HEK293 (cell line): ENCODE measurements around the gene MSLN.
A peak's percentile ranks its signal among the peaks of the same experiment; 100 is the strongest.

Source experiments
- ATF2 ChIP-seq: fragments of 450-650 bp; formaldehyde crosslinking; IDR thresholded peaks from 2 replicates; pipeline ENCODE4 v1.5.1; 2016; ENCODE audit warnings: missing biosample characterization, missing genetic modification characterization, low read depth
- KLF1 ChIP-seq: fragments of 450-650 bp; formaldehyde crosslinking; IDR thresholded peaks from 2 replicates; pipeline ENCODE4 v1.5.1; 2016; ENCODE audit warnings: missing biosample characterization, missing genetic modification characterization
- KLF16 ChIP-seq: fragments of 450-650 bp; formaldehyde crosslinking; IDR thresholded peaks from 2 replicates; pipeline ENCODE4 v1.5.1; 2017; ENCODE audit warnings: missing biosample characterization, missing genetic modification characterization
- SP3 ChIP-seq: fragments of 450-650 bp; formaldehyde crosslinking; IDR thresholded peaks from 2 replicates; pipeline ENCODE4 v1.5.1; 2016; ENCODE audit warnings: missing biosample characterization, missing genetic modification characterization
- TCF7L2 ChIP-seq: IDR thresholded peaks from 2 replicates; pipeline ENCODE4 v1.6.1; 2011; ENCODE audit warnings: low read depth, mild to moderate bottlenecking, inconsistent platforms, low read length, moderate library complexity, borderline replicate concordance
- ZBTB11 ChIP-seq: fragments of 450-650 bp; formaldehyde crosslinking; conservative IDR thresholded peaks from 2 replicates; pipeline ENCODE4 v1.5.1; 2016; ENCODE audit warnings: low read depth, missing biosample characterization, missing genetic modification characterization
- ZBTB21 ChIP-seq: fragments of 450-650 bp; formaldehyde crosslinking; IDR thresholded peaks from 2 replicates; pipeline ENCODE4 v1.5.1; 2017; ENCODE audit warnings: missing biosample characterization, missing genetic modification characterization
- ZEB2 ChIP-seq: fragments of 450-650 bp; formaldehyde crosslinking; IDR thresholded peaks from 2 replicates; pipeline ENCODE4 v1.5.1; 2016; ENCODE audit warnings: missing biosample characterization, missing genetic modification characterization
- ZFHX2 ChIP-seq: fragments of 450-650 bp; formaldehyde crosslinking; conservative IDR thresholded peaks from 2 replicates; pipeline ENCODE4 v1.5.1; 2016; ENCODE audit warnings: missing biosample characterization, missing genetic modification characterization
- ZFP3 ChIP-seq: fragments of 450-650 bp; formaldehyde crosslinking; IDR thresholded peaks from 2 replicates; pipeline ENCODE4 v1.5.1; 2016; ENCODE audit warnings: low read depth, missing biosample characterization, missing genetic modification characterization
- ZNF114 ChIP-seq: fragments of 450-650 bp; formaldehyde crosslinking; IDR thresholded peaks from 2 replicates; pipeline ENCODE4 v1.5.0; 2017; ENCODE audit warnings: missing biosample characterization, missing genetic modification characterization
- ZNF140 ChIP-seq: fragments of 450-650 bp; formaldehyde crosslinking; IDR thresholded peaks from 2 replicates; pipeline ENCODE4 v1.5.1; 2016; ENCODE audit warnings: missing biosample characterization, missing genetic modification characterization
- ZNF239 ChIP-seq: fragments of 450-650 bp; formaldehyde crosslinking; IDR thresholded peaks from 2 replicates; pipeline ENCODE4 v1.5.1; 2016; ENCODE audit warnings: missing biosample characterization, missing genetic modification characterization
- ZNF48 ChIP-seq: fragments of 450-650 bp; formaldehyde crosslinking; IDR thresholded peaks from 2 replicates; pipeline ENCODE4 v1.5.1; 2016; ENCODE audit warnings: missing biosample characterization, missing genetic modification characterization
- ZNF501 ChIP-seq: fragments of 450-650 bp; formaldehyde crosslinking; IDR thresholded peaks from 2 replicates; pipeline ENCODE4 v1.5.1; 2016; ENCODE audit warnings: missing biosample characterization, missing genetic modification characterization
- ZNF510 ChIP-seq: fragments of 450-650 bp; formaldehyde crosslinking; IDR thresholded peaks from 2 replicates; pipeline ENCODE4 v1.5.1; 2018; ENCODE audit warnings: mild to moderate bottlenecking, missing genetic modification characterization, missing biosample characterization; ENCODE audit not compliant: insufficient replicate concordance
- ZNF571 ChIP-seq: fragments of 450-650 bp; formaldehyde crosslinking; IDR thresholded peaks from 2 replicates; pipeline ENCODE4 v1.5.0; 2017; ENCODE audit warnings: missing biosample characterization, missing genetic modification characterization
- ZNF654 ChIP-seq: fragments of 450-650 bp; formaldehyde crosslinking; IDR thresholded peaks from 2 replicates; pipeline ENCODE4 v1.5.1; 2016; ENCODE audit warnings: low read depth, missing biosample characterization, missing genetic modification characterization
- ZNF701 ChIP-seq: fragments of 450-650 bp; formaldehyde crosslinking; IDR thresholded peaks from 2 replicates; pipeline ENCODE4 v1.5.1; 2016; ENCODE audit warnings: missing biosample characterization, missing genetic modification characterization
- ZNF707 ChIP-seq: fragments of 450-650 bp; formaldehyde crosslinking; IDR thresholded peaks from 2 replicates; pipeline ENCODE4 v1.5.1; 2016; ENCODE audit warnings: missing biosample characterization, missing genetic modification characterization
- ZNF776 ChIP-seq: fragments of 450-650 bp; formaldehyde crosslinking; IDR thresholded peaks from 2 replicates; pipeline ENCODE4 v1.5.0; 2017; ENCODE audit warnings: missing biosample characterization, missing genetic modification characterization, borderline replicate concordance
- ZNF792 ChIP-seq: fragments of 450-650 bp; formaldehyde crosslinking; IDR thresholded peaks from 2 replicates; pipeline ENCODE4 v1.5.1; 2016; ENCODE audit warnings: missing biosample characterization, missing genetic modification characterization
- ZNF837 ChIP-seq: fragments of 450-650 bp; formaldehyde crosslinking; IDR thresholded peaks from 2 replicates; pipeline ENCODE4 v1.5.1; 2016; ENCODE audit warnings: missing biosample characterization, missing genetic modification characterization
- ZSCAN18 ChIP-seq: fragments of 450-650 bp; formaldehyde crosslinking; IDR thresholded peaks from 2 replicates; pipeline ENCODE4 v1.5.1; 2016; ENCODE audit warnings: missing biosample characterization, missing genetic modification characterization
- TF ChIP-seq, protein P1 (sequence below): fragments of 450-650 bp; formaldehyde crosslinking; IDR thresholded peaks from 2 replicates; pipeline ENCODE4 v1.5.1; 2017; ENCODE audit warnings: missing biosample characterization, missing genetic modification characterization
- TF ChIP-seq, protein P2 (sequence below): fragments of 450-650 bp; formaldehyde crosslinking; IDR thresholded peaks from 2 replicates; pipeline ENCODE4 v1.5.1; 2016; ENCODE audit warnings: missing biosample characterization, missing genetic modification characterization
- TF ChIP-seq, protein P3 (sequence below): sonication (generic); formaldehyde crosslinking; IDR thresholded peaks from 2 replicates; pipeline ENCODE4 v1.8.1; 2022; ENCODE audit warnings: mild to moderate bottlenecking, moderate library complexity, missing genetic modification reagents
- TF ChIP-seq, protein P4 (sequence below): fragments of 450-650 bp; IDR thresholded peaks from 2 replicates; pipeline ENCODE4 v1.5.1; 2018; ENCODE audit warnings: missing biosample characterization, missing genetic modification characterization

MSLN gene

GRCh38 chr16:740764-741505 lies 19.6 kb upstream of the MSLN start, which contains the start of gene CIAO3 (continued):
- TF ChIP-seq ZFP3 (tag by site-specific recombination) (no peak), SP3 (tag by site-specific recombination) (peak; percentile 91), ZNF114 (no peak), KLF16 (tag by site-specific recombination) (peak; percentile 88), ZBTB11 (tag by site-specific recombination) (peak; percentile 90), ZNF140 (tag by site-specific recombination) (no peak), ATF2 (peak; percentile 87), ZEB2 (peak; percentile 96), ZNF792 (no peak), KLF1 (tag by site-specific recombination) (peak; percentile 78), ZNF571 (tag by site-specific recombination) (no peak), ZBTB21 (tag by site-specific recombination) (peak; percentile 88), ZNF48 (no peak), ZNF510 (tag by site-specific recombination) (no peak), ZSCAN18 (tag by site-specific recombination) (peak; percentile 78; the same call in 1 of the 2 replicates), ZNF776 (tag by site-specific recombination) (no peak), ZNF501 (tag by site-specific recombination) (no peak; the same call in 1 of the 2 replicates), ZNF654 (tag by site-specific recombination) (0 out of 2 replicates have a peak, but pooled peaks have one; percentile 4), ZNF707 (tag by site-specific recombination) (no peak), ZFHX2 (tag by site-specific recombination) (peak; percentile 80), TCF7L2 (no peak), ZNF701 (no peak), ZNF837 (tag by site-specific recombination) (no peak), ZNF239 (tag by site-specific recombination) (no peak)
- TF ChIP-seq, protein P1, sequence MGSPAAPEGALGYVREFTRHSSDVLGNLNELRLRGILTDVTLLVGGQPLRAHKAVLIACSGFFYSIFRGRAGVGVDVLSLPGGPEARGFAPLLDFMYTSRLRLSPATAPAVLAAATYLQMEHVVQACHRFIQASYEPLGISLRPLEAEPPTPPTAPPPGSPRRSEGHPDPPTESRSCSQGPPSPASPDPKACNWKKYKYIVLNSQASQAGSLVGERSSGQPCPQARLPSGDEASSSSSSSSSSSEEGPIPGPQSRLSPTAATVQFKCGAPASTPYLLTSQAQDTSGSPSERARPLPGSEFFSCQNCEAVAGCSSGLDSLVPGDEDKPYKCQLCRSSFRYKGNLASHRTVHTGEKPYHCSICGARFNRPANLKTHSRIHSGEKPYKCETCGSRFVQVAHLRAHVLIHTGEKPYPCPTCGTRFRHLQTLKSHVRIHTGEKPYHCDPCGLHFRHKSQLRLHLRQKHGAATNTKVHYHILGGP (tag by site-specific recombination): no peak
- TF ChIP-seq, protein P2, sequence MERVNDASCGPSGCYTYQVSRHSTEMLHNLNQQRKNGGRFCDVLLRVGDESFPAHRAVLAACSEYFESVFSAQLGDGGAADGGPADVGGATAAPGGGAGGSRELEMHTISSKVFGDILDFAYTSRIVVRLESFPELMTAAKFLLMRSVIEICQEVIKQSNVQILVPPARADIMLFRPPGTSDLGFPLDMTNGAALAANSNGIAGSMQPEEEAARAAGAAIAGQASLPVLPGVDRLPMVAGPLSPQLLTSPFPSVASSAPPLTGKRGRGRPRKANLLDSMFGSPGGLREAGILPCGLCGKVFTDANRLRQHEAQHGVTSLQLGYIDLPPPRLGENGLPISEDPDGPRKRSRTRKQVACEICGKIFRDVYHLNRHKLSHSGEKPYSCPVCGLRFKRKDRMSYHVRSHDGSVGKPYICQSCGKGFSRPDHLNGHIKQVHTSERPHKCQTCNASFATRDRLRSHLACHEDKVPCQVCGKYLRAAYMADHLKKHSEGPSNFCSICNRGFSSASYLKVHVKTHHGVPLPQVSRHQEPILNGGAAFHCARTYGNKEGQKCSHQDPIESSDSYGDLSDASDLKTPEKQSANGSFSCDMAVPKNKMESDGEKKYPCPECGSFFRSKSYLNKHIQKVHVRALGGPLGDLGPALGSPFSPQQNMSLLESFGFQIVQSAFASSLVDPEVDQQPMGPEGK (tag by site-specific recombination): peak; percentile 49
- TF ChIP-seq, protein P3, sequence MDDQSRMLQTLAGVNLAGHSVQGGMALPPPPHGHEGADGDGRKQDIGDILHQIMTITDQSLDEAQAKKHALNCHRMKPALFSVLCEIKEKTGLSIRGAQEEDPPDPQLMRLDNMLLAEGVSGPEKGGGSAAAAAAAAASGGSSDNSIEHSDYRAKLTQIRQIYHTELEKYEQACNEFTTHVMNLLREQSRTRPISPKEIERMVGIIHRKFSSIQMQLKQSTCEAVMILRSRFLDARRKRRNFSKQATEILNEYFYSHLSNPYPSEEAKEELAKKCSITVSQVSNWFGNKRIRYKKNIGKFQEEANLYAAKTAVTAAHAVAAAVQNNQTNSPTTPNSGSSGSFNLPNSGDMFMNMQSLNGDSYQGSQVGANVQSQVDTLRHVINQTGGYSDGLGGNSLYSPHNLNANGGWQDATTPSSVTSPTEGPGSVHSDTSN: peak; percentile 94
- TF ChIP-seq, protein P4, sequence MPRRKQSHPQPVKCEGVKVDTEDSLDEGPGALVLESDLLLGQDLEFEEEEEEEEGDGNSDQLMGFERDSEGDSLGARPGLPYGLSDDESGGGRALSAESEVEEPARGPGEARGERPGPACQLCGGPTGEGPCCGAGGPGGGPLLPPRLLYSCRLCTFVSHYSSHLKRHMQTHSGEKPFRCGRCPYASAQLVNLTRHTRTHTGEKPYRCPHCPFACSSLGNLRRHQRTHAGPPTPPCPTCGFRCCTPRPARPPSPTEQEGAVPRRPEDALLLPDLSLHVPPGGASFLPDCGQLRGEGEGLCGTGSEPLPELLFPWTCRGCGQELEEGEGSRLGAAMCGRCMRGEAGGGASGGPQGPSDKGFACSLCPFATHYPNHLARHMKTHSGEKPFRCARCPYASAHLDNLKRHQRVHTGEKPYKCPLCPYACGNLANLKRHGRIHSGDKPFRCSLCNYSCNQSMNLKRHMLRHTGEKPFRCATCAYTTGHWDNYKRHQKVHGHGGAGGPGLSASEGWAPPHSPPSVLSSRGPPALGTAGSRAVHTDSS (tag by site-specific recombination): no peak
